Activated naive CD4-positive, alpha-beta T cell treated with anti-CD3 and anti-CD28 coated beads, Interleukin-2, amount 50 U/mL, for 16 hours (primary cell): ENCODE data around the gene TMEM239.
"Not testable (repeated sequence)": the region's sequence is repeated elsewhere in the genome, so short reads cannot be mapped to it uniquely, and the experiment has no call there.

ENCODE experiments used
- DNase-seq: peaks from one replicate; pipeline ENCODE4 v3.0.0-alpha.2; 2020

Gene TMEM239

DNA sequence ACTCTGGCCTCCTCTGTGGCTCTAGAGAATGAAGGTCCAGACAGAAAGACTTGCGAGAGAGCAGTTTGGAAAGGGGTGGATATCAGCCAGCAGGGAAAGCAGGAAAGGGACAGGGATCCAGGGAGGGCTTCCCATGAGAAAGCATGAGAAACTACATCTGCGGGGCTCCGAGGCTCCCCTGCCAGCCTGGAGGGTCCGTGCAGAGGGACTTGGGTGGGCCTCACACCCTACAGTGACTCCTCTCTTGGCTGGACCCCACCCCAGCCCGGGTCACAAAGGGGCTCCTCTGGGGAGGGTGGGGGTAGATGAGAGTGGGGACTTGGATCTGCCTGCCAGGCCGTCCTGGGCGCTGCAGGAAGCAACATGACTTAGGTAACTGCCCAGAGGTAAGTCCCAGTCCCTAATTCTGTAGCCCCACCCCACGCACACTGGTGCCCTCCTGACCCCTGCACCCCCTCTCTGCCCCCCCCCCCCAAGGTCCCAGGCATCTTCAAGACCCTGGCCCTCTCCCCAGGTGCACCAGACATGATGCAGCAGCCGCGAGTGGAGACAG, at the start of gene TMEM239:
TSS of gene TMEM239 (plus strand) at position 335 of the 553 bp plus-strand sequence. CDS start at position 526, 191 bp downstream.
- no peak for DNase-seq

DNA sequence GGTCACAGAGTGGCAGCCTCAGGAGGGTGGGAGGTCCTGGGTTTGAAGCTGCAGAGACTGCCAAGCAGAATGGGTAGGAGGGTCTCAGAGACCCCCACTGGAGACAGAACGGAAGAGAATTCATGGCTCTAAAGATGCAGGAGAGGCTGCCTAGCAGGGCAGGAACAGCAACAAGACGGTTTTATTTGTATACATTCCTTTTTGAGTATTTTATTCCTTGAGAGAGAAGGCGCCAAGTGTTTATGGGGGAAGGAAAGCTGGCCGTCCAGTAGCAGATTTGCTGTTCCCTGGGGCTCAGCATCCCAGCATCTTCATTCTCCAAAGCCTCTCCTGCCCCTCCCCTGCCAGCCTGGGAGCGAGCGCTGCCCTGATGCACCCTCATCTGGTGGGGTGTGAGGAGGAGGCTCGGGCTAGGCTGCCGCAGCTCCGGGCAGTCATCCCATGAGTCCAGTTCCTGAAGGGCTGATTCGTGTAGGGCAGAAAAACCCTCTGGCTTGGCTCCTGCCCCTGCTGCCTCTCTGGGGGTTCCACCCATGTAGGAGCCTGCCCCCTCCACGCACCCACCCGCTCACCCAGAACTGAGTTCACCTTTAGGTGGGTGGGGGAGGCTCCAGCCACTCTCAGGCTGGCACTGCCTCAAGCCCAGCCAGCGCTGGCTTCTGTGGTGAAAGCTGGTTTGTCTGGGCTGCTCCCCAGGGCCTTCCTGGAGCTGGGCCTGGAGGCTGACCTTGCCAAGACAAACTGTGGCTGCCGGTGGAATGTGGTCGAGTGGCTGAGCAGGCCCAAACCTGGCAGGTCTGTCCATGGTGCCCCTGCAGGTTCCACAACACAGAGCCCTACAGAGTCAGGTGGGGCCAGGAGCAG, 48.2 kb upstream of the TMEM239 start:
- no peak for DNase-seq

DNA sequence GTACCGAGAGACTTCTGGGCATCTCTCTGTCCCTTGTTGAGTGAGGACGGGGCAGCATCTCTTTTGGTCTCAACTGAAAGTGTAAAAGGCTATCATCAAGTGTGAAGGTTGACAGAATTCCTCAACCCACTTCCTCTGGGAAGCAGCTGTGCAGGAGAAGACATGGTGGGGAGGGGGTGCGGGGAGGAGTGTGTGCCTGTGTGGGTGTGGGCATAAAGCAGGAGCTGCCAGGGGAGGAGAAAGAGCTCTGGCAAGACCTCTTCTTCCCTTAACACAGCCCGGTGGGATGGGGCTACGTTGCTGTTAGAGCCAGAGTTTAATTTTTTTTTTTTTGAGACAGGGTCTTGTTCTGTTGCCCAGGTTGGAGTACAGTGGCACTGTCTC, 47.5 kb upstream of the TMEM239 start:
- no peak for DNase-seq

DNA sequence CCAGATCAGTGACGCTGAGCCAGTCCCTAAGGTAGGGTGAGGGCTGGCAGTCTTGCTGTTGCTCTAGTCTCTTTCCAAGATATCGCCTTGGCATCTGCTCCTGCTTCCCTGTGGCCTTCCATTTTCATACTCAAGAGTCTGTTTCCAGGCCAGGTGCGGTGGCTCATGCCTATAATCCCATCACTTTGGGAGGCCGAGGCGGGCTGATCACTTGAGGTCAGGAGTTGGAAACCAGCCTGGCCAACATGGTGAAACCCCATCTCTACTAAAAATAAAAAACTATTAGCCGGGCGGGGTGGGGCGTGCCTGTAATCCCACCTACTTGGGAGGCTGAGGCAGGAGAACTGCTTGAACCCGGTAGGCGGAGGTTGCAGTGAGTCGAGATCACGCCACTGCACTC, 46.1 kb upstream of the TMEM239 start:
- DNase-seq: not testable (repeated sequence)

GRCh38 chr20:2771631-2772080, 44.5 kb upstream of the TMEM239 start:
- DNase-seq: no peak

- DNase-seq: no peak
Observed at GRCh38 chr20:2773812-2774211, 42.4 kb upstream of the TMEM239 start.

DNA sequence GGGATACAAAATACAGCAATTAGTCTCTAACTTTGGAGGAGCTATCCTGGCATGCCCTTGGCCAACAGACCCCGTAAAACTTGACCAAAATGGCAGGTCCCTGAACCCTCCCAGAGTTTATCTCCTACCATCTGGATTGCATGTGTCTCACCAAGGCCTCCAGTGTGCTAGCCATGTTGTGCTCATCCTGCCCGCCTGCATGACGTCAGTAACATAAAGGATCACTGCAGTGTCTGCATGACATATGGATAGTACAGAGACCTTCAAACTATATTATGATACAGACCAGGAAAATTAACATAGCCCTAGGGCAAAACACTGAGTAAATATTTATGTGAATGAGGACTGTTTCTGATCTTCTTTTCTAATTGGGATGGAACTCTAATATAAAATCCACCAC, 41.0 kb upstream of the TMEM239 start:
- DNase-seq: no peak

- DNase-seq: no peak
Observed at GRCh38 chr20:2778602-2779321, 37.4 kb upstream of the TMEM239 start.

DNA sequence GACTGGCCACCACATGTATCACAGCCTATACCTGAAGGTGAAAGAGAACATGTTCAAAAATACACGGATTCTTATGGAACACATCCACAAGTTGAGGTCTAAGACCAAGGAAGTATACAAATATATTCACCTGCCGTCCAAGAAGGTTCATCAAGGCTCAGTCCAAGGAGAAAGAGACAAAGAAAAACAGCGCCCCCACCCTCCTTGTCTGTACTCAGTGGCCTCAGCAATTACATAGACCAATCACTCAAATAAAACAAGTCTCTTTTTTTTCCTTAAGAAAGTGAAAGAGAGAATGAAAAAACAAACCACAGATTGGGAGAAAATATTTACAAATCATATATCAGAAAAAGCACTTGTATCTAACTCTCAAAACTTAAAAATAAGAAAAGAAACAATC, 35.2 kb upstream of the TMEM239 start:
- DNase-seq: no peak

DNA sequence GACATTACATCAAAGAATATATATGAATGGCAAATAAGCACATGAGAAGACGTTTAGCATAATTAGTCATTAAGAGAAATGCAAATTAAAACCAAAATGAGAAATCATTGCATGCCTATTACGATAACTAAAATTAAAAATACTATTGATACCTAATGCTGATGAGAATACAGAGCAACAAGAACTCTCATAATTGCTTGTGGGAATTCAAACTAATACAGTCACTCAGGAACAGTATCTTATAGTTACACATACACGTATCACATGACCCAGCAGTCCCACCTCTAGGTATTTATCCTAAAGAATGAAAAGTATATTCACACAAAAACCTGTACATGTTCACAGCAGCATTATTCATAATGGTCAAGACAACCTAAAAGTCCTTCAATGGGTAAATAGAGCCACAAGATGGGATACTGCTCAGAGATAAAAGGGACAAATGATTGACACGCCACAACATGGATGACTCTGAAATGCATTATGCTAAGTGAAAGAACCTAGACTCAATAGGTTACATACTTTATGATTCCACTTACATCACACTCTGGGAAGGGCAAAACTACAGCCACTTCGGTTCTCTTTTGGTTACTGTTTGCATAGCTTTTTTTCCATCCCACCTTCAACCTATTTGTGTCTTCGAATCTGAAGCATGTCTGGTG, 32.1 kb upstream of the TMEM239 start:
- DNase-seq: no peak

GRCh38 chr20:2793471-2793870, 22.7 kb upstream of the TMEM239 start:
- no peak for DNase-seq

- no peak for DNase-seq
Observed at GRCh38 chr20:2794202-2794748, 21.9 kb upstream of the TMEM239 start.

DNA sequence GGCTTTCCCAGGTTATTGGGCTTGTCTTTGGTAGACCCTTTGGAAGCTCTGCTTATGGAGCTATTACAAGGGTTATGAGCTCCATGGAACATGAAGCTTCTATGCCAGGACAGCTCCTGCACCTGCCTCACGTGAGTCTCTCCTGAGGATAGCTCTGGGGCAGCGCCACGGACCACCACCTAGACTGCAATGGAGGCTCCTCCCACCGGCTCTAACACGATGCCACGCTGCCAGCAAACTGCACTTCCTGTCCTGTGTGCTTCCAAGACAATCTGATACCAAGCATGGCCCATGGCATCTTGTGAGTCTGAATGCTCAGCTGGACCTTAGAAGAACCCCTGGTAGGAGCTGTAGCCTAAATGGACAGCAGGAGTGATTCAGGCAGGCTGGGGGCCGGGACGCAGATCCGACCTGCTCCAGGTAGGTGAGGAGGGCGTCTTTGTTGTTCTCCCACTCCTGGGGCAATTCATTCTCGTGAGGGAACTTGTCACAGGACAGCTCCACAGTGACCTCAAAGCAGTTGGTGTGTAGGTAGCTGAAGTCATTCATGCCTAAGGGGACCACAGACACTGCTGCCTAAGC, 21.2 kb upstream of the TMEM239 start:
- no peak for DNase-seq

- no peak for DNase-seq
Observed at GRCh38 chr20:2795451-2795850, 20.7 kb upstream of the TMEM239 start.

GRCh38 chr20:2796011-2796660, 20.0 kb upstream of the TMEM239 start:
- no peak for DNase-seq

- DNase-seq: no peak
Observed at GRCh38 chr20:2797136-2797983, 18.8 kb upstream of the TMEM239 start.

DNA sequence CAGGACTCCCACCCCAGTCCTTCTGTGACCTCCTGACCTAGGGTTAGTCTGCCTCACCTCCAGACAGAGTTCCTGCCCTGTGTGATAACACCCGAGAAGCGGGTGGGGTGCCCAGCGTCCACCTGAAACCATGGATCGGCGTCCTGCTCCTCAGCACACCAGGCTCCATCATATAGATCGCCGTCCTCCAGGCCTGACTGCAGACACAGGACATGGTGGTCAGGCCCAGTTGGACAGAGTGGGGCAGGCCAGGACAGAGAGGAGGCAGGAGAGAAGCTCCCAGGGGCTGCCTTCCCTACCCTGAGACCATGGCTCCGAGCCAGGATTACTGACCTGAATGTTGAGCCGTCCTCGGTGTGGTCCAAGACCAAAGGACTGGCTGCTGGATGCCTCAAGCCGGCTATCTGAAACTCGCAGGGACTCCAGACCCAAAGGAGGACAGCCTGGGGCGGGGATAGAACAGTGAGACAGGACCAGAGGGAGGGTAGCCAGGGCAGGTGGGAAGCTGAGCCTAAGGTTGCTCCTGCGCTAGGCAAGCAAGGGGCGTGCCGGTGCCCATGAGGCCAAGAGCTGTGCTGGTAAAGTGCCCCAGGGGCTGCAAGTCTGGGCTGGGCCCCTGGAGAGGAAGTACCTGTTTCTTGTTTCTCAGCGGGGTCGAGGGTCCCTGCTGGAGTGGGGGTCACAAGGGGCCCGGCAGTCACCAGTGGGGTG, 17.9 kb upstream of the TMEM239 start:
- DNase-seq: no peak

DNA sequence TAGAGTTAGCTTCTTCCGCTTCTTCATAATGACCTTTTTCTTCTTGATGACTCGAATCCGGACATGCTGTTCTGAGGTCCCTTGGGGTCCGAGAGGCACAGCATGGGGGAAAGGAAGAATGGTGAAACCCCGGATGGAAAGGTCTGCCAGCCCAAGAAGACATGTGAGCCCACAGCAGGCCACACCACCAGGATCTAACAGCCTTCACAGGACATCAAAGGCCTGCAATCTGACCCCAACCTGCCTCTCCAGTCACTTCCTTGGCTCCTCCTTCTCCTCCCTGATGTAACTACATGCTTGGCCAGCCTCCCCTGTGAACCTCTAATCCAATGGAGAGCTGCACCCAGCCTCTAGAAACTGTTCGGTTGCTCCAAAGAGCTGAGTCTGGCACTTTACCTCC, 17.4 kb upstream of the TMEM239 start:
- no peak for DNase-seq

GRCh38 chr20:2799271-2799670, 16.9 kb upstream of the TMEM239 start:
- no peak for DNase-seq
